IPS-20b (cell line): ENCODE measurements around the gene HELQ.

ENCODE experiments used
- H3K27ac ChIP-seq: one replicate; pipeline ENCODE4 v1.5.1; 2013; ENCODE audit warnings: low read length
- H3K27me3 ChIP-seq: 2 replicates; pipeline ENCODE4 v1.6.1; 2013; ENCODE audit warnings: mild to moderate bottlenecking, low read length, inconsistent platforms; ENCODE audit not compliant: insufficient read depth
- H3K36me3 ChIP-seq: 2 replicates; pipeline ENCODE4 v1.6.1; 2013; ENCODE audit warnings: low read depth, mild to moderate bottlenecking, inconsistent platforms, low read length, moderate library complexity; ENCODE audit not compliant: insufficient read depth
- H3K4me1 ChIP-seq: 2 replicates; pipeline ENCODE4 v1.6.1; 2013; ENCODE audit warnings: mild to moderate bottlenecking, control low read depth, inconsistent platforms, low read length, moderate library complexity; ENCODE audit not compliant: insufficient read depth
- H3K4me3 ChIP-seq: 2 replicates; pipeline ENCODE4 v1.5.1; 2013; ENCODE audit warnings: mild to moderate bottlenecking, low read length, inconsistent platforms
- H3K9ac ChIP-seq: 2 replicates; pipeline ENCODE4 v1.6.1; 2013; ENCODE audit warnings: low read depth, mild to moderate bottlenecking, inconsistent platforms, low read length, moderate library complexity
- H3K9me3 ChIP-seq: 2 replicates; pipeline ENCODE4 v1.6.1; 2013; ENCODE audit warnings: mild to moderate bottlenecking, low read depth, low read length, inconsistent platforms; ENCODE audit not compliant: insufficient read depth

HELQ gene

DNA sequence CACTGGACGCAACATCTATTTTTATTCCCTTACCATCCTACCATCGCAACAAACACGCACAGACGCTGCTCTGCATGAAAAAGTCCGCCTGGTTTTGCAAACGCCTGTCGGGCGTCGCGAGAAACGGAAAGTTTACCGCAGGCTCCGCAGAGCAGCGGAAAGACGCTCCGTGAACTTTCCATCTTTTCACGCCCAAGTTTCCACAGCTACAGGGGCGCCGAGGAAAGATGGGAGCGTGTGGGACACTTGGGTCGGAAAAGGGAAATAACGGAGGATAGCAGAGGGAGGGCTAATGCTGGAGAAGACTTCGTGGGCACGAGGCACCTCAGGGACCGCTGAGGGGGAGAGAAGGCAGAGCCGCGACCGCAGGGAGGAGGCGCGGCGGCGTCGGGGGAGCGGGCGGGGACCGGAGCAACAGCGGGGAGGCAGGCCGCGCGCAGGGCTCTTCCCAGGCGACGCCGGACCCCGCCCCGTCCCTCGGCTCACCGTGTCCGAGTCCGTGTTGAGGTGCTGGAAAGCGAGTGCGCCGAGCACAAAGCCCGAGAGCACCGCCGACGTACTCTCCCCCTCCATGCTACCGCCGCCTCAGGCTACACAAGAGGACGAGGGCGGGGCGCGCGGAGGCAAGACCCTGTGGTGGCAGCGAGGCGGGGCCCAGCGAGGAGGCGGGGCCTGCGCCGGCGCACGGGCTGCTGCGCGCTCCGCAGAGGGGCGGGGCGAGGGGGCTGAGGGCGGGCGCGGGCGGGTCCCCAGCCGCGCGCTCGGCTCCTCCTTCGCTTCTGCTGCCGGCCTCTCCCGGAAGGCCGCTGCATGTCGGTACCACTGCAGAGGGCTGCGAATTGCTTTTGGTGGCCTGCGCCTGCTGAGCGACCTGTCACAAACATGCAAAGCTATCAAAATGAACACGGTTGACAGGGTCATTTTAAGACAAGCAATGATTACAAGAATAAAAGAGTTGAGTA, 29.2 kb upstream of the HELQ start, which contains the start of gene ABRAXAS1:
ABRAXAS1 (minus strand) TSS at position 601 of the 962 bp plus-strand sequence; CDS start at position 573, 28 bp downstream.
- Histone ChIP-seq H3K4me3 (peak within 1 kb of the TSS; percentile 80), H3K27ac (no peak within 1 kb of the TSS)

DNA sequence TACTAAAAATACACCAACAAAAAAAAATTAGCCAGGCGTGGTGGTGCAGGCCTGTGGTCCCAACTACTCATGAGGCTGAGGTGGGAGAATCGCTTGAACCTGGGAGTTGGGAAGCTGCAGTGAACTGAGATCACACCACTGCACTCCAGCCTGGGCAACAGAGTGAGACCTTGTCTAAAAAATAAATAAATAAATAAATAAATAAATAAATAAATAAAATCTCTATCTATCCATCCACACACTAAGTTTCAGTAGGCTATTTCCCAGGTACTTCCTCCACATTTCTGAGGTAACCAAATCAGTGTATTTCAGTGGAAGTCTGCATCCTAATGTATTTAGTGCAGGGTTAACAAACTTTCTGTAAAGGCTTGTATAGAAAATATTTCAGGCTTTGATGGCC, 18.3 kb upstream of the HELQ start:
- no peaks in the 10 kb centered on the region for H3K27me3 ChIP-seq
- no peak overlapping the region for H3K27ac ChIP-seq
- no peaks in the 10 kb centered on the region for H3K9me3 ChIP-seq
- H3K36me3 ChIP-seq = peaks cover 19% of the 10 kb centered on the region
- H3K9ac ChIP-seq = no peak overlapping the region
- H3K4me1 ChIP-seq = no peaks in the 10 kb centered on the region
- no peak overlapping the region for H3K4me3 ChIP-seq

More for the DNA sequence above, 29.2 kb upstream of the HELQ start, which contains the start of gene ABRAXAS1:
- Histone ChIP-seq H3K4me1 (peaks cover 5% of the 10 kb centered on the region; the same call in 1 of the 2 replicates), H3K9ac (peak within 1 kb of the TSS; percentile 70; the same call in 1 of the 2 replicates), H3K9me3 (no peaks in the 10 kb centered on the region), H3K36me3 (peaks cover 9% of the 10 kb centered on the region; the same call in 1 of the 2 replicates), H3K27me3 (peaks cover 9% of the 10 kb centered on the region; the same call in 1 of the 2 replicates)

DNA sequence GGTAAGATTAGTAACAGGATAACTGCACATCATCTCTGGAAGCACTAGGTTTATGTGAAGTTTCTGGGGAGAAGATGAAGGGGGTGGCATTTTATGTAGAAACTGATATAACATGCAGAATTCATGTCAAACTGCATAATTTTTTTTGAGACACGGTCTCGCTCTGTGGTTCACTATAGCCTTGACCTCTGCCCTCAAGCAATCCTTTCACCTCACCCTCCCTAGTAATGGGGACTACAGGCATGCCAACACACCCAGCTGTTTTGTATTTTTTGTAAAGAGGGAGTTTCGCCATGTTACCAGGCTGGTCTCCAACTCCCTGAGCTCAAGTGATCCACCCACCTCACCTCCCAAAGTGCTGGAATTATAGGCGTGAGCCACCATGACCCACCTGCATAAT, 17.8 kb upstream of the HELQ start:
- Histone ChIP-seq H3K36me3 (peaks cover 25% of the 10 kb centered on the region), H3K27ac (no peak overlapping the region), H3K4me3 (no peak overlapping the region), H3K27me3 (no peaks in the 10 kb centered on the region), H3K9me3 (no peaks in the 10 kb centered on the region), H3K9ac (no peak overlapping the region), H3K4me1 (no peaks in the 10 kb centered on the region)

DNA sequence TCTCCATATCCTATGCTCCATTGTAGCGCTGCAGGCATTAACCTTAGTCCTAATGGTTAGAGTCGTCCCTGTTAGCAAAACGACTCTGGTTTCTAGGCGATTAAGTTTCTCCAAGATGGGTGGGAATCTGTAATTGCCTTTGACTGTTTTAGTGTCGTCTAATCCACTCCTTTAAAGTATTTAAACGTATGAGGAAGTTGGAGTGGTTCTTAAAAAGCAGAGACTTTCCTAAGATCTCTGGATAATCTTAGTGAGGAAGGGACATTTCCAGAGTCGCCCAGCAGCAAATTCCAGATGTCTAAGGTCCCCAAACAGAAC, 520 bp upstream of the HELQ start:
- Histone ChIP-seq H3K4me1 (0 out of 2 replicates have a peak, but pooled peaks cover 2% of the 10 kb centered on the region), H3K9me3 (no peaks in the 10 kb centered on the region), H3K27me3 (no peaks in the 10 kb centered on the region), H3K27ac (no peak overlapping the region), H3K4me3 (peak overlapping the region; percentile 95), H3K36me3 (peaks cover 55% of the 10 kb centered on the region), H3K9ac (peak overlapping the region; percentile 95)

- H3K36me3 ChIP-seq = peaks cover 41% of the 10 kb centered on the region
- H3K27ac ChIP-seq = no peak overlapping the region
- 0 out of 2 replicates have a peak, but pooled peaks cover 2% of the 10 kb centered on the region for H3K4me1 ChIP-seq
Observed at GRCh38 chr4:83454686-83455085, 937 bp downstream of the HELQ start.

GRCh38 chr4:83449009-83449408, 6.6 kb downstream of the HELQ start:
- no peak overlapping the region; the same call in 1 of the 2 replicates for H3K9ac ChIP-seq
- H3K27me3 ChIP-seq = no peaks in the 10 kb centered on the region
- peaks cover 19% of the 10 kb centered on the region for H3K36me3 ChIP-seq
- no peaks in the 10 kb centered on the region for H3K4me1 ChIP-seq
- H3K9me3 ChIP-seq = no peaks in the 10 kb centered on the region
- H3K4me3 ChIP-seq = no peak overlapping the region
- no peak overlapping the region for H3K27ac ChIP-seq

More at GRCh38 chr4:83454686-83455085, 937 bp downstream of the HELQ start:
- Histone ChIP-seq H3K9me3 (no peaks in the 10 kb centered on the region), H3K9ac (peak overlapping the region; percentile 95), H3K4me3 (peak overlapping the region; percentile 95), H3K27me3 (no peaks in the 10 kb centered on the region)

GRCh38 chr4:83440899-83441298, 14.7 kb downstream of the HELQ start:
- no peak overlapping the region for H3K27ac ChIP-seq
- no peak overlapping the region for H3K9ac ChIP-seq
- no peaks in the 10 kb centered on the region for H3K27me3 ChIP-seq
- no peaks in the 10 kb centered on the region for H3K4me1 ChIP-seq
- H3K36me3 ChIP-seq = peaks cover 6% of the 10 kb centered on the region
- H3K9me3 ChIP-seq = no peaks in the 10 kb centered on the region
- no peak overlapping the region for H3K4me3 ChIP-seq

- Histone ChIP-seq H3K27me3 (no peaks in the 10 kb centered on the region), H3K4me1 (no peaks in the 10 kb centered on the region), H3K4me3 (no peak overlapping the region), H3K9ac (no peak overlapping the region), H3K36me3 (peaks cover 6% of the 10 kb centered on the region), H3K9me3 (no peaks in the 10 kb centered on the region), H3K27ac (no peak overlapping the region)
Observed at GRCh38 chr4:83440148-83440814, 15.3 kb downstream of the HELQ start.

GRCh38 chr4:83438719-83439118, 16.9 kb downstream of the HELQ start:
- no peak overlapping the region for H3K27ac ChIP-seq
- no peaks in the 10 kb centered on the region for H3K9me3 ChIP-seq
- no peaks in the 10 kb centered on the region for H3K4me1 ChIP-seq
- no peak overlapping the region for H3K4me3 ChIP-seq
- no peak overlapping the region for H3K9ac ChIP-seq
- H3K36me3 ChIP-seq = peaks cover 6% of the 10 kb centered on the region
- H3K27me3 ChIP-seq = no peaks in the 10 kb centered on the region

DNA sequence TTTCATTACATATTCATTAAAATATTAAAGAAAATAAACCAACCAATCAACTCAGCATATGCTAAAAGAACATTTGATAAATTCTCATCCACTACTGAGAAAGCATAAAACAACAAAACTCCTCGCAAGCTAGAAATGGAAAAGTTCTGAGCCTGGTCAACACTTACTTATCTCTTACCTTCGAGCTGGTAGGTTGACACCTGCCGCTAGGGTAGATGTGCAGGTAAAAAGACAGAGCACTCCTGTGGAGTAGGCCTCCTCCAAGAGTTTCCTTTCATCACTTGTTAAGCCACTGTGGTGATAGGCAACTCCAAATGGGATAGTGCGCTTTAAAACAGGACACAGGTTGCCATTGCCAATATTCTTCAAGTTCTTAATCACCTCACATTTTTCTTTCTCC, 18.9 kb downstream of the HELQ start:
- H3K9ac ChIP-seq = no peak overlapping the region
- no peaks in the 10 kb centered on the region for H3K4me1 ChIP-seq
- H3K27ac ChIP-seq = no peak overlapping the region
- H3K4me3 ChIP-seq = no peak overlapping the region
- no peaks in the 10 kb centered on the region for H3K27me3 ChIP-seq
- peaks cover 6% of the 10 kb centered on the region for H3K36me3 ChIP-seq
- H3K9me3 ChIP-seq = no peaks in the 10 kb centered on the region

- H3K36me3 ChIP-seq = no peaks in the 10 kb centered on the region
- no peak overlapping the region for H3K9ac ChIP-seq
- no peak overlapping the region for H3K4me3 ChIP-seq
- H3K27me3 ChIP-seq = no peaks in the 10 kb centered on the region
- no peaks in the 10 kb centered on the region for H3K4me1 ChIP-seq
- H3K27ac ChIP-seq = no peak overlapping the region
- H3K9me3 ChIP-seq = no peaks in the 10 kb centered on the region
Observed at GRCh38 chr4:83431200-83431599, 24.4 kb downstream of the HELQ start.
